ENCODE results near the gene UNK. TPM values are rescaled to one million over a fixed set of nuclear protein-coding genes. Genes with fewer than 3 reads are reported as not detected.
A peak's percentile ranks its signal among the peaks of the same experiment; 100 is the strongest.

UNK gene
- total and polyA plus RNA-seq, 9 of the 15 experiments (the other 6 are each of a cell fraction or from before 2014, with no cell fraction given): 12.8 to 38.6 (median 24.8) TPM

DNA sequence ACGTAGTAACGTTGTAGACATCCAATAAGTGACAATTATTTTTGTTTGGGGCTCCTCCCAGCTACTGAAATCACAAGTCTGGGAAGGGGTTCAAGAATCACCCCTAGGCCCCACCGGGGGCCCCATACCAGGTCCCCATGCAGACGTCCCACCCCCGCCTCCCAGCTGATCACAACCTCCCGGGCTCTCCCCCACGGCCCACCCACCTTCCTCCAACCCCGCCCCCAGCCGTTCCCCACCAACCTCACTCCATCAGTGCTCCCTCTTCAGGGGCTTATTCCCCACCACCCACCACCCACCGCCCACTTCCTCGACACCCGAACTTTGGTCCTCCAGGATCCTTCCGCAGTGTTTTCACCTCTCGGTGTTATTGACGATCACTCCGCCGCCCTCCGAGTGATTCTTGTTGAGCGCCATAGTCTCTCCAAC, 70.3 kb downstream of the UNK start (continued):
- TF ChIP-seq ETV6 (IDR thresholded peaks at IDR 0.05; ENCODE audit: borderline replicate concordance in 1 of 2, low read depth in 2 of 2, low read length in 1 of 2) (no peak), ETV6 (CRISPR knock-in tag; IDR thresholded peaks at IDR 0.05; ENCODE audit: borderline replicate concordance) (no peak), GTF2E2 (tag; IDR thresholded peaks at IDR 0.05) (no peak), ELF1 (tag; IDR thresholded peaks at IDR 0.05) (peak; percentile 41), YY1 (IDR thresholded peaks at IDR 0.05; ENCODE audit: borderline replicate concordance in 1 of 3, control insufficient read depth in 1 of 3, extremely low read depth in 1 of 3, insufficient read depth in 3 of 3, insufficient read length in 1 of 3, insufficient replicate concordance in 2 of 3, low read depth in 1 of 3, low read length in 2 of 3) (peak in 2 of 3 experiments; percentile 67 to 80), ZNF589 (CRISPR knock-in tag; IDR thresholded peaks at IDR 0.05; ENCODE audit: low read depth) (no peak), DACH1 (IDR thresholded peaks at IDR 0.05; ENCODE audit: partially characterized antibody) (peak; percentile 74), ZNF212 (CRISPR knock-in tag; IDR thresholded peaks at IDR 0.05) (no peak), ZFP30 (CRISPR knock-in tag; IDR thresholded peaks at IDR 0.05; ENCODE audit: borderline replicate concordance) (no peak), TAF1 (IDR thresholded peaks at IDR 0.05; ENCODE audit: control insufficient read depth, extremely low read depth, insufficient read depth, low read length, severe bottlenecking) (peak; percentile 49), DDX20 (tag; IDR thresholded peaks at IDR 0.05; ENCODE audit: low read depth) (no peak), NR4A1 (CRISPR knock-in tag; IDR thresholded peaks at IDR 0.05) (no peak), NR4A1 (tag; IDR thresholded peaks at IDR 0.05) (no peak), HDAC2 (IDR thresholded peaks at IDR 0.05) (no peak), FOS (IDR thresholded peaks at IDR 0.05; ENCODE audit: extremely low read depth, insufficient read length) (no peak), PHB2 (IDR thresholded peaks at IDR 0.05; ENCODE audit: low read depth) (no peak), MTF1 (CRISPR knock-in tag; IDR thresholded peaks at IDR 0.05; ENCODE audit: borderline replicate concordance) (no peak), ZNF354B (CRISPR knock-in tag; IDR thresholded peaks at IDR 0.05) (no peak)
- TF ChIP-seq, protein P1, sequence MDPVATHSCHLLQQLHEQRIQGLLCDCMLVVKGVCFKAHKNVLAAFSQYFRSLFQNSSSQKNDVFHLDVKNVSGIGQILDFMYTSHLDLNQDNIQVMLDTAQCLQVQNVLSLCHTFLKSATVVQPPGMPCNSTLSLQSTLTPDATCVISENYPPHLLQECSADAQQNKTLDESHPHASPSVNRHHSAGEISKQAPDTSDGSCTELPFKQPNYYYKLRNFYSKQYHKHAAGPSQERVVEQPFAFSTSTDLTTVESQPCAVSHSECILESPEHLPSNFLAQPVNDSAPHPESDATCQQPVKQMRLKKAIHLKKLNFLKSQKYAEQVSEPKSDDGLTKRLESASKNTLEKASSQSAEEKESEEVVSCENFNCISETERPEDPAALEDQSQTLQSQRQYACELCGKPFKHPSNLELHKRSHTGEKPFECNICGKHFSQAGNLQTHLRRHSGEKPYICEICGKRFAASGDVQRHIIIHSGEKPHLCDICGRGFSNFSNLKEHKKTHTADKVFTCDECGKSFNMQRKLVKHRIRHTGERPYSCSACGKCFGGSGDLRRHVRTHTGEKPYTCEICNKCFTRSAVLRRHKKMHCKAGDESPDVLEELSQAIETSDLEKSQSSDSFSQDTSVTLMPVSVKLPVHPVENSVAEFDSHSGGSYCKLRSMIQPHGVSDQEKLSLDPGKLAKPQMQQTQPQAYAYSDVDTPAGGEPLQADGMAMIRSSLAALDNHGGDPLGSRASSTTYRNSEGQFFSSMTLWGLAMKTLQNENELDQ (CRISPR knock-in tag; IDR thresholded peaks at IDR 0.05; ENCODE audit: borderline replicate concordance): no peak
- TF ChIP-seq, protein P2, sequence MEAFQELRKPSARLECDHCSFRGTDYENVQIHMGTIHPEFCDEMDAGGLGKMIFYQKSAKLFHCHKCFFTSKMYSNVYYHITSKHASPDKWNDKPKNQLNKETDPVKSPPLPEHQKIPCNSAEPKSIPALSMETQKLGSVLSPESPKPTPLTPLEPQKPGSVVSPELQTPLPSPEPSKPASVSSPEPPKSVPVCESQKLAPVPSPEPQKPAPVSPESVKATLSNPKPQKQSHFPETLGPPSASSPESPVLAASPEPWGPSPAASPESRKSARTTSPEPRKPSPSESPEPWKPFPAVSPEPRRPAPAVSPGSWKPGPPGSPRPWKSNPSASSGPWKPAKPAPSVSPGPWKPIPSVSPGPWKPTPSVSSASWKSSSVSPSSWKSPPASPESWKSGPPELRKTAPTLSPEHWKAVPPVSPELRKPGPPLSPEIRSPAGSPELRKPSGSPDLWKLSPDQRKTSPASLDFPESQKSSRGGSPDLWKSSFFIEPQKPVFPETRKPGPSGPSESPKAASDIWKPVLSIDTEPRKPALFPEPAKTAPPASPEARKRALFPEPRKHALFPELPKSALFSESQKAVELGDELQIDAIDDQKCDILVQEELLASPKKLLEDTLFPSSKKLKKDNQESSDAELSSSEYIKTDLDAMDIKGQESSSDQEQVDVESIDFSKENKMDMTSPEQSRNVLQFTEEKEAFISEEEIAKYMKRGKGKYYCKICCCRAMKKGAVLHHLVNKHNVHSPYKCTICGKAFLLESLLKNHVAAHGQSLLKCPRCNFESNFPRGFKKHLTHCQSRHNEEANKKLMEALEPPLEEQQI (IDR thresholded peaks at IDR 0.05): no peak
